ENCODE data around the gene EIF3K.
A peak's percentile ranks its signal among the peaks of the same experiment; 100 is the strongest.
"Not testable (repeated sequence)": the region's sequence is repeated elsewhere in the genome, so short reads cannot be mapped to it uniquely, and the experiment has no call there.

EIF3K gene, protein sequence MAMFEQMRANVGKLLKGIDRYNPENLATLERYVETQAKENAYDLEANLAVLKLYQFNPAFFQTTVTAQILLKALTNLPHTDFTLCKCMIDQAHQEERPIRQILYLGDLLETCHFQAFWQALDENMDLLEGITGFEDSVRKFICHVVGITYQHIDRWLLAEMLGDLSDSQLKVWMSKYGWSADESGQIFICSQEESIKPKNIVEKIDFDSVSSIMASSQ
- total RNA-seq: 87.7 to 168 (median 128) reads per million in 18 experiments

DNA sequence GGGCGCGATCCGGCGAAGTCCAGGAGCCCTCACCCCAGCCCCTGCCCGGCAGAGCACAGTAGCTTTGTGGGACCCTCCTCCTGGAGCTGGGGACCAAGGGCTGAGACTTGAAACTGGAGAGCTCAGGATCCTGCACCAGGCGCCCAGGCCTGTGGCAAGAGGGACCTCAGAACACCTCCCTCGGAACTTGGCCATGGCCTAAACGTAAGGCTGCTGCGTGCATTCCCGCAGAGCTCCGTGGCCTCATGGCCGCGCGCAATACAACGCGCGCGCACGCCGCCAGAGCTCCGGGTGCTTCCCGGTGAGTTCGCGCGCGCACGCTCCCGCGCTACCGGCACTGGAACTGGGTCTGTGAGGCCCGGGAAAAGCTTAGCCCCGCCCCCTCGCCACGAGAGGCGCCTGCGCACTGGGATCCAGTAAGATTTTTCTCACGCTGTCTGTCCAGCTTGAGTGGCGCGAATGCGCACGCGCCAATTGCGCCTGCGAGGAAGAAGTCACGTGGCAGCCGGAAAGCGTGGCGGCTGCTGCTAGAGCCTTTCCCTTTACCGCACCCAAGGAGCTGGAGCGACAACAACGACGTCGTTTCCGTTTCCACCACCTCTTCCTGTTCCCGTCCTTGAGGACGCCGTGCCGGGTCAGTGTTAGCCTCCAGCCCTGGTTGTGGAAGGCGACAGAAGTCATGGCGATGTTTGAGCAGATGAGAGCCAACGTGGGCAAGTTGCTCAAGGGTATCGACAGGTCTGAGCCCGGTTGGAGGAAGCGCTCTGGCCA, at the start of gene EIF3K:
Gene EIF3K, plus strand, starts transcription at position 599 of the 771 bp plus-strand sequence. Its CDS starts 81 bp downstream, at position 680.
- DNase-seq: peak; percentile 99 to 100

DNA sequence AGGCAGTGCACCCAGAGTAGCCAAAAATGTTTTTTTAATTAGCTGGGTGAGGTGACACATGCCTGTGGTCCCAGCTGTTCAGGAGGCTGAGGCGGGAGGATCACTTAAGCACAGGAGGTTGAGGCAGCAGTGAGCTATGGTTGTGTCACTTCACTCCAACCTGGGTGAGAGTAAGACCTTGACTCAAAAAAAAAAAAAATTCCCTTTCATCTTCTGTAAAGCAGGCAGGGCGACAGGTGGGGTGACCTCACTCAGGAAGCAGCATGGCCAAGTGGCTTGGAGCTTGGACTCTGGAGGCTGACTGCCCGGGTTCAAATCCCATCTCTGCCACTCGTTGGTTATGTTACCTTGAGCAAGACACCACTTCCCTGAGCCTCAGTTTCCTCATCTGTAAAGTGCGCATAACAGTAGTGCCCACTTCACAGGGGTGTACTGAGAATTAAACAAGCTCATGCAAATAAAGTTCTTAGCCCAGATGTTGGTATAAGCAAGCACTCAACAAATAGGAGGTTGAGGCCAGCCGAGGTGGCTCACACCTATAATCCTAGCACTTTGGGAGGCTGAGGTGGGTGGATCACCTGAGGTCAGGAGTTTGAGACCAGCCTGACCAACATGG, 49.5 kb upstream of the EIF3K start:
- DNase-seq: no peak

DNA sequence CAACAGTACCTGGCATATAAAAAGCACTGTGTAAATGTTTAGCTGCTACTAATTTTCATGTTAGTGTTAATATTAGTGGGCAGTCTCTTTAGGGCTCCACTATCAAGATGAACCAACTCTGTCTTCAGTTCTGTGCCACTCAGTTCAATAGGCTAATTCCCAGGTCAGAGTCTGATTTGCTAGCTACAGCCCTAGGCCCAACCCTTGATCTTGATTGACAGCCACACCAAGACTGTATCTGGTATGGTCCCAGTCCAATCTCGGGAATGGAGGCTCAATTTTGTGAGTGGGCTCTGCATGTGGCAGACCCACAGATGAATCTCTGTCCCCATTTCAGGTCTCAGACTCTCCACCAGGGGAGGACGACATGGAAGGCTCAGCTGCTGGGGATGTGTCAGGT, 47.3 kb upstream of the EIF3K start:
- DNase-seq: no peak

DNA sequence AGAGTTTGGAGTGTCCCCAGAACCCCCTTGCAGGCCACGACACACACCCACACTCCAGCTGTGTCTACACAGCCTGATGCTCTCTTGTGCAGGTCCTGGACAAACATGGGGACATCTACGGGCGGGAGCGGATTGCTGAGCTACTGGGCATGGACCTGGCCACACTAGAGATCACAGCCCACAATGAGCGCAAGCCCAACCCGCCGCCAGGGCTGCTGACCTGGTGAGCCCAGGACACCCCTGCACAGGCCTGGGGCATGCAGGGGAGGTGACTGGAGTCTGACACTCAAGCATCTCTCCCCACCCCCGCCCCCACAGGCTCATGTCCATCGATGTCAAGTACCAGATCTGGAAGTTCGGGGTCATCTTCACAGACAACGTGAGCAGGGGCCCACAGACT, 41.2 kb upstream of the EIF3K start:
- no peak for DNase-seq

DNA sequence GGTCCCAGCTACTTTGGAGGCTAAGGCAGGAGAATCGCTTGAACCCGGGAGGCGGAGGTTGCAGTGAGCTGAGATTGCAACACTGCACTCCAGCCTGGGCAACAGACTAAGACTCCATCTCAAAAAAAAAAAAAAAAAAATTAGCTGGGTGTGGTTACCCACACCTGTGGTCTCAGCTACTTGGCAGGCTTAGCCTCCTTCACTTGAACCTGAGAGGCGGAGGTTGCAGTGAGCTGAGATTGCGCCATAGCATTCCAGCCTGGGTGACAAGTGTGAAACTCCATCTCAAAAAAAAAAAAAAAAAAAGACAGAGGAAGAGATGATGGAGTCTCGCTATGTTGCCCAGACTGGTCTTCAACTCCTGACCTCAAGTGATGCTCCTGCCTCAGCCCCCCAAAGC, 39.7 kb upstream of the EIF3K start:
- DNase-seq: not testable (repeated sequence)

DNA sequence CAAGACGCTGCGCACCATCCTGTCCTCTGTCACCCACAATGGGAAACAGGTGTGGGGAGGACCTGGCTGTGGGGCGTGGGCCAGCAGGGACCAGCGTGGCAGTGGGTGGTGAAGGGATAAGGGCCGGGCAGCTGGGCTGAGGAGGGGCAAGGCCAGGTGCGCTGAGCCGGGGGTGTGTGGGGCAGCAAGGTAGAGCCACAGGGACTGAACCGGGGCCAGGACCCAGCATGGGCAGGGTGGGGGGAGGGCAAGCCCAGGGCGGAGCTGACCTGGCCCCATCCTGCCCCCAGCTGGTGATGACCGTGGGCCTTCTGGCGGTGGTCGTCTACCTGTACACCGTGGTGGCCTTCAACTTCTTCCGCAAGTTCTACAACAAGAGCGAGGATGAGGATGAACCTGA, 38.9 kb upstream of the EIF3K start:
- no peak for DNase-seq

DNA sequence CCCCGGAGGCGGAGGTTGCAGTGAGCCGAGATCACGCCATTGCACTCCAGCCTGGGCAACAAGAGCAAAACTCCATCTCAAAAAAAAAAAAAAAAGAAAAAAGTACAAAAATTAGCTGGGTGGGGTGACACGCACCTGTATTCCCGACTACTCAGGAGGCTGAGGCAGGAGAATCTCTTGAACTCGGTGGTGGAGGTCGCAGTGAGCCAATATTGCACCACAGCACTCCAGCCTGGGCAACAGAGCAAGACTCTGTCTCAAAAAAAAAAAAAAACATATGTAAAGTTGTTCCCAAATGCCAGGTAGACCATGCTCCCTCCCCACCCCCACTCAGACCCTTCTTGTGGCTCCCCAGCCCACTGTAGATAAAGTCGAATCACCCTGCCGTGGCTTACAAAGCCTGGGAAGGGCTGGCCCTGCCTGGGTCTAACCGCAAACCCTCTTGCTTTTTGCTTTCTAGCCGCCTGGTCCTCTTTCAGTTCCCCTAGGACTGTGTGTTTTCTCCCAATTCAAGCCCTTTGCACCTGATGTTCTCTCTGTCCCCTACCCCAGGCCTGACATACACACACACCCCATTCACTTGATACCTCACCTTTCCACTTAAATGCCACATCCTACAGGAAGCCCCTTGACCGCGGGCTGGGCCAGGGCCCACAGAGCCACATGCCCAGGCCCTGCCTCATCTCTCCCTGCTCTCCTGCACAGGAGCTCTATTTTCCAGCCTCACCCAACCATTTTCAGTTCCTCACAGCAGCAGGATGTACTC, 35.6 kb upstream of the EIF3K start:
- DNase-seq: peak; percentile 7 to 15

DNA sequence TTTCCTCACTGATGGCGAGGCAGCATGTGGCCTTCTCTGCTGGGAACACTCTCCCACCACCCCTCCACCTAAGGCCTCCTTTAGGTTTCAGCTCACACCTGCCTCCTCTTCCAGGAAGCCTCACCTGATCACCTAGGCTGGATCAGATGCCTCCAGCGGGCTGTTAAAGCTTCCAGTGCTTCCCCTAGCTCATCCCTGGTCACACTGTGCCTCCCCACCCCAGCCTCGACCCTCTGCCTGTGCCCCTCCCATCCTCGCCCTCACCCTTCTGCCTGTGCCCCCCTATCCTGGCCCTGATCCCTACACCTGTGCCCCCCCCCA, 35.0 kb upstream of the EIF3K start:
- DNase-seq: no peak

DNA sequence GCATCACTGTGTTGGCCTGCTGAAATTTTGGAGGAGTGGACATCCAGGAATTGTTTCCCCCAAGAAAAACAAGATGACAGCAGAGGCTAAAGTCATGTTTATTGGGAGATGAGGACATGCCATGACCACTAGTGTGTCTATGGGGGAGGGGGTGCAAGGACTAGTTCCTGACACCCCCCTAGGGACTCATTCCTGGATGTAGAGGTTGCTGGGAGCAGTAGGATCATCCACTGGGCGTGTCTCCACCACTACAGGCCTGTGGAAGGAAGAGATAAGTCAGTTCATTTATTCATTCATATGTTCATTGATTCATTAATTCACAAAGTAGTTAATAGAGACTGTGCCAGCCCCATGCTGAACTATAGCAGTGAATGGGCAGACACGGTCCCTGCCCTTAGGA, 31.4 kb upstream of the EIF3K start:
- no peak for DNase-seq

DNA sequence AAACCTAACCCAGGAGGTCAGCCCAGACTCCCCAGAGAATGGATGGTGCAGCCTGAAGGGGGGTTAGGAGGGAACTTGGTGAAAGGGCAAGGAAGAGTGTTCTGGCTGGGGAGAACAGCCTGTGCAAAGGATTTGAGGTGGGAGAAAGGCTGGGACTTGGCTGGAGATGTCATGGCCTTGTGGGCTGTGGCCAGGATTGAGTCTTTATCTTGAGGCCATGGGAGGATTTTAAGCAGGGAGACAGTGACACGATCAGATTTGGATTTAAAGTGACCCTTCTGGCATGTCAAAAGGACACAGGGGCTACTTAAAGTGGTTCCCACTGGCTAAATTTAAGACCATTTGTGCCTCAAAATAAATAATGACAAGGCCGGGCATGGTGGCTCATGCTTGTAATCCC, 30.9 kb upstream of the EIF3K start:
- DNase-seq: no peak

DNA sequence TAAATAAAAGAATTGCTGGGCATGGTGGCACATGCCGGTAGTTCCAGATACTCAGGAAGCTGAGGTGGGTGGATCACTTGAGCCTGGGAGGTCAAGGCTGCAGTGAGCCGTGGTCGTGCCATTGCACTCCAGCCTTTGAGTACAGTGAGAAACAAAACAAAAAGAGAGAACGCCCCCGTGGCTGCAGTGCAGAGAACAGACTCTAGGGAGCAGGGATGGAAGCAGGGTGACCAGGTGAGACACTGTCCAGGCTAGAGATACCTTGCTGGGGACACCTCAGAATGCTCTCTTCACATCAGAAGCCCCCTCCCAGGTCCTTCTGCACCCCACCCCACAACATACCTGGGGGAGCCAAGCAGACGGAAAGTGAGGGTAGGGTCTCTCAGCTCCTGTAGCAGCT, 26.0 kb upstream of the EIF3K start:
- no peak for DNase-seq

DNA sequence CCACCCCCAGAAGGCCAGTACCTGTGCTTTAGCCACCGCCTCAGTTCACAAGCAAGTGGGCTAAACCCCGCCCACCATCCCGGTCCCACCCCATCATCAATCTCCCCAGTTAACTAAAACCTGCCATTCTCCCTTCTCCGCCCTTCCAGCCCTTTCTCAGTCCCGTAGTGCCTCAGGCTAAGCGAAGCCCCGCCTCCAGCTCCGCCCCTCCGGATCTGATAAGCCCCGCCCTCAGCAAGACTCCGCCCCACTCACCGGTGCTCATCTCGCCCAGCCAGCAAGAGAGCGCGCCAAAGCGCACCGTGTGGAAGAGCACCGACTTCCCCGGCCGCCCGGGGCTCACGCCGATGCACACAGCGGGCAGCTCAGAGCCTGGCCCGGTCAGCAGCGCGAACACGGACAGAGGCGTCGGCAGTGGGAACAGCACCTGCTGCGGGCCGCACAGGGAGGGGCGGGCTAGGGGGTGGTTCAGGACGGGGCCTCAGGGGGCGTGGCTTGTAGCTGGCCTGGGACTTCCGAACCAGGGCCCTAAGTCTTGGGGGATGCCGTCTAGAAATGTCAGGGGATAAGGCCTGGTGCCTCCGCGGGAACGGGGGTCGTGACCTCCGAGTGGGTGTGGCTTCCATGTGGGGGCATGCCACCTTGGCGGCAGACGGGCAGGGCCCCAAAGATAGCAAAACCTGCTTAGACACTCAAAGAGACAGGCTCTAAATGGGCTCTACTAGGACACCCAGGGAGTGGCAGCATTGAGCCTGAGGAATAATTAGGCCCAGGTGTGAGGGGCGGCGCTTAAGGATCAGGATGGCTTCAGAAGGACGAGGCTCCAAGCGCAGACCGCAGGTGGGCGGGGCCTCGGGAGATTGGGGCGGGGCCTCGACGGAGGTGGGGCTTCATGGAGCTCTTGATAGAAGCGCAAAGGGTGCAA, 22.7 kb upstream of the EIF3K start:
- DNase-seq: no peak

DNA sequence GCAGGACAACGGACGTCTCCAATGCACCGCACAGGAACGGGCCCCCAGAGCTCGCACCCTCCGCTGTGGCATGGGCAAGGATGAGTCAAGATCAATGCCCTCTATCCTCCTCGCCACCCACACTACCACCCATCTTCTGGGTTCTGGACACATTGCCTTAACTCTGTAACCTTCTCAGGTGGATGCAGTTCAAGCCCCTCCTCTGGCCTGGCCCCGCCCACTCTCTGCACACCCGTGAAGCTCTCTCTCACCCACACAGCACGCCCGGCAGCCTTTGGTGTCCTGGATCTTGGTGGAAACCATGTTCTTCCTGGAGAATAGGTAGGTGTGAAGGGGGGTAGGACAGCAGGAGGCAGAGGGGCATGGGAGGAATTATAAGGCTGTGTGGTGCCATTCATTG, 21.9 kb upstream of the EIF3K start:
- no peak for DNase-seq

DNA sequence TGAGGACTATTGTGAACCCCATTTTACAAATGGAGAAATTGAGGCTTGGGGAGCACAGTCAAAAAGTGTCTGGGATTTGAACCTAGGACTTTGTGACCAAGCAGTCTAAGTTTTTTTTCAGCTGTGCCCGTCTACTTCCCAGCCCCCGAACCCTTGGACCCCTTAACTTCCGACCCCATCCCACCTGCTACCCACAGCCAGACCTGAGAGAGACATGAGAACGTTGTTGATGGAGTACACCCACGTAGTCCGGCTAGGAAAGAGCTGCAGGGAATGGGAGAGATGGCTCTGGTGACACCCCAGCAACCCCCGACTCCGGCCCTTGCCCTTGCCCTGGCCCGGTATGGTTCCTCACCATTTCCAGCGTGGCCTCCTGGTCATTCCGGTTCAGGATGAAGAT, 19.3 kb upstream of the EIF3K start:
- DNase-seq: no peak

DNA sequence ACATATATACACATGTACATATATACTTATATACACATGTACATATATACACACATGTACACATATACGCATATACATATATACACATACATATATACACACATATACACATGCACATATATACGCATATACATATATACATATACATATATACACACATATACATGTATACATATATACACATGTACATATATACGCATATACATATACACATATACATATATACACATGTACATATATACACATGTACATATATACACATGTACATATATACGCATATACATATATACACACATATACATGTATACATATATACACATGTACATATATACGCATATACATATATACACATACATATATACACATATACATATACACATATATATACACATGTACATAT, 16.1 kb upstream of the EIF3K start:
- not testable (repeated sequence) for DNase-seq

DNA sequence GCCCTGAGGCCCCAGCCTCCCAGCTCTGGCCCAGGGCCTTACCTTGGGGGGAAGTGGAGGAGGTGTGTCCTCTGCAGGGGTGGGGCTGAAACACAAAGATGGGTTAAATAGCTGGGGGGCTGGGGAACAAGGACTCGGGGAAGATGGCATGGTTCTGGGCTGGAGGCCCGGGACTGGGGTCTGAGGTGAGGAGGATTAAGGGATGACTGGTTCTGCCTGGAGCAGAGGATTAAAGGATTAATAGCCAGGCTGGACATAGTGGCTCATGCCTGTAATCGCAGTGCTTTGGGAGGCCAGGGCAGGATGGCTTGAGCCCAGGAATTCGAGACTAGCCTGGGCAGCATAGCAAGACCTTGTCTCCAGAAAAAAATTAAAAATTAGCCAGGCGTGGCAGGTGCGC, 12.9 kb upstream of the EIF3K start:
- no peak for DNase-seq

DNA sequence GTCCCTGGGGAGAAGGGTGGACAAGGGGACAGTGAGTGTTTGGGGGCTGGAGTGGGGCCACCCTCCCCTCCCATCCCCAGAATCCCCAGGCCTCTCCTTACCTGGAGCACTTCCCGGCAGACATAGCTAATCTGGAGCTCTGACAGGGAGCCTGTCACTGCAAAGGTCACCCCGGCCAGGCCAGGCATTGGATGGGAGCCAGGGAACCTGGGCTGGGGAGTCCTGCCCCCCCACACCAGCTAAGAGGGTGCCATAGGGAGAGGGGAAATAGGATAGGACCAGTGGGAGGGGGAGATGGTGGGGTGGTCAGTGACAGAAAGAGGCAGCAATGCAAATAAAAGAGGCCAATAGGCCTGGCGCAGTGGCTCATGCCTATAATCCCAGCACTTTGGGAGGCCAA, 4.7 kb upstream of the EIF3K start:
- no peak for DNase-seq

DNA sequence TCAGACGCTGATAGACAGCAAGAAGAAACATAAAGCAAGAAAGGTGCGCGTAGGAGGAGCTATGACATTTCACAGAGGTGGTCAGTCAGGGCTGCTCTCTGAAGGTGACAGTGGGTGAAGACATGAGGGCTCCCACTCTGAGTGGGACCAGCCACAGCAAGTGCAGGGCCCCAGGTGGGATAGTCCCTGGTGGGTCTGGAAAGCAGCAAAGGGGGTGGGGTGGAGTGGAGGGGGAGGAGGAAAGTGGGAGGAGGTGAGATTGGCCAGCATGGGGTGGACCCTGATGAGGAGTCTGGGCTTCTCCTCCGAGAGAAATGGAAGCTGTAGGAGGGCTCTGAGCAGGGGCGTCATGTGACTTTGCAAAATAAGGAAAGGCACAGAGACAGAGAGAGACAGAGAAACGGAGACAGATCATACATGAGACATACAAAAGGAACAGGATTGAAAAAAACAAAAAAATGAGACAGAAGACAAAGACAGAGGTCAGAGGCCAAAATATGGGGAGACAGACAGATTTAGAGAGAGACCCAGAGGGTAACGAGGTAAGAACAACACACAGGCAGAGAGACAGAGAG, 3.9 kb upstream of the EIF3K start:
- DNase-seq: peak in 1 of 2 donors; percentile 29

DNA sequence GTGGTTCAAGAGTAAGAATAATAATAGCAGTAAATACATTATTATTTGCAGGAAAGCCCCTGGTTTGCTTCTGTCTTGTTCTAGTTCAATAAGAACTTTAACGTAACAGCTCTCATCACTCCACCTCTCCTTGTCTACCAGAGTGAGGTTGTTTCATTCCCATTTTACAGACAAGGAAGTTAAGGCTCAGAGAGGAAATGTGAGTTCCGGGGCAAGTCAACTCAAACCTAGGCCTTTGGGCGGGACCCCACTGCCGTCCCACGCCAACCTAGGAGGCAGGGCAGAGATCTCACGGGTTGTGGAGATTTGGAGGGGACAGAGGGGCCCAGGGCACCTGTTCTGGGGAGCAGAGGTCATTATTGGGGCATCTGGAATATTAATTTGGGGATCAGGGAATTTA, 2.7 kb upstream of the EIF3K start:
- DNase-seq: no peak

DNA sequence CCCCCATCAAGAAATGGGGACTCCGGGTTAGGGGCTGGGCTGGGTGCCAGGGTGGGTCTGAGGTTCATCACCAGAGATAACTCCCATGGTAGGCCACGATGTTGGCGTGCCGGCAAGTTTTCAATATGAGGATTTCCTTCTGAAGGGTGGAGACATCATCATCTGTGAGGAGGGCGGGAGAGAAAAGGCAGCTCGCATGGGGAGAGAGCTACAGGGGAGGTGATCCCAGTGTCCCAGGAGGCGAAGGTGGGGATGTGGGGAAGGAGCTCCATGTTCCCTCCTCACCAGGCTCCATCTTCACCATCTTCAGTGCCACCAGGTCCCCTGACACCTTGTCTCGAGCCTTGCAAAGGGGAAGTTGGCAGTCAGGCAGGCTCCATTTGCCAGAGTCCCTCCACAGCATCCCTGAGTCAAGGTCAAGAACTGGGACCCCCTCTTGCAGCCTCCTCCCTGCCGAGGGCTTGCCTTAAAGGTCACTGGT, 1.7 kb upstream of the EIF3K start:
- DNase-seq: no peak

DNA sequence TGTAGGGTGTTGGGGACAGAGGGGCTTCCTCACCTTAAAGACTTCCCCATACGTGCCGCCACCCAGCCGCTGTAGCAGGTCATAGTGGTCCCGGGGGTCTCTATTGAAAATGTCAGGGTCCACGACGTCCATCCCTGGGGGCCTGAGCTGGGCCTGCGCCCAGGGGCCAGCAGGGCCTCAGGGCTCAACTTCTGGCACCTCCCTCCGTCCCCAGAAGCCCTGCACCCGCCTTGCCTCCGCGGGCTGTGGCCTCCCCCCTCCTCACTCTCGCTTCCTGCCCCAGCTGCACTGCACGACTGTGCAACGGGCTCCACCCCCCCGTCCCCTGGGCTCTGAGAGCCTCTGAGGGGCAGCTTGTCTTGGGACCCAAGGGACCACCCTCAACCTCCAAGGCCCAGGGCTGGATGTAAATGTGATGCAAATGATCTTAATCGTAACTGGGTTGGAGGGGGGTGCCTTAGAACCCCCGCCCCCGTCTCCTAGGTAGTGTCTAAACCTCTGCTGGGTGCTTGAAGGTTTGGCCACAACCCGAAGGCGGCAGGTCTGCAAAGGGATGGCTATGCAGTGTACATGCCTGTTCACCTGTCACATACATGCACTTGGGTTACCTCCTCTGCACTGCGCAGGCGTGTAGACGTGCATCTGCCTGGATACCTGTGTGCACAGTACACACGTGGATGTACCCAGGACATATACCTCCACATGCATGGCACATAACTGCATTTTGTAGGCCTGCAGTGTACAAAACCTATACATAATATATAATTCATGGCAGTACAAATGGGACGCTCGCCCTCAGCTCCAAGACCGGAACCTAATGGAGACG, 1.0 kb upstream of the EIF3K start, which contains the start of gene MAP4K1:
Gene MAP4K1, minus strand, starts transcription at position 190 of the 826 bp plus-strand sequence. Its CDS starts 58 bp downstream, at position 132.
- DNase-seq: no peak

All from inflammatory macrophage (primary cell).